IMR-90 (cell line): Measurements from ENCODE around the gene MYL11. TPM values are rescaled to one million over a fixed set of nuclear protein-coding genes. Genes with fewer than 3 reads are reported as not detected.
"Not testable (repeated sequence)": the region's sequence is repeated elsewhere in the genome, so short reads cannot be mapped to it uniquely, and the experiment has no call there.

Source experiments
- ATAC-seq: fragments of 200-7000 bp; cut with Tn5 transposase; 2 replicates; pipeline ENCODE4 v1.9.1; 2020; ENCODE audit warnings: low read depth, mild to moderate bottlenecking, moderate library complexity
- BruUV-seq: library from RNA; stranded (reverse); fragments of 400-500 nt; replicated peaks from 2 replicates; lab custom pipeline; 2021; lab: Mats Ljungman, UMichigan
- CTCF ChIA-PET: fragments of 300-600 bp; formaldehyde crosslinking; extraction: SDS; loops from one replicate; lab custom pipeline; 2021; ENCODE audit warnings: antibody characterized with exemption; lab: Yijun Ruan, JAX
- POLR2A ChIA-PET: fragments of 300-600 bp; sonication (Branson Sonifier 250); formaldehyde crosslinking; loops from one replicate; lab custom pipeline; 2022; ENCODE audit warnings: antibody characterized with exemption; ENCODE audit not compliant: unreplicated experiment; lab: Charles Lee
- DNase-seq: peaks from one replicate; pipeline ENCODE4 v3.0.0; 2013
- H2AFZ ChIP-seq: replicated peaks from 2 replicates; pipeline ENCODE3; 2013; ENCODE audit warnings: low read length, mild to moderate bottlenecking; ENCODE audit not compliant: poor library complexity
- H2AK5ac ChIP-seq: 2 replicates; pipeline ENCODE4 v1.6.1; 2013; ENCODE audit warnings: low read depth, low read length, inconsistent platforms
- H2AK9ac ChIP-seq: replicated peaks from 2 replicates; pipeline ENCODE3; 2013; ENCODE audit warnings: mild to moderate bottlenecking, low read depth, low read length, moderate library complexity; ENCODE audit not compliant: poor library complexity
- H2BK120ac ChIP-seq: 2 replicates; pipeline ENCODE4 v1.6.1; 2013; ENCODE audit warnings: low read depth, low read length, inconsistent platforms
- H2BK15ac ChIP-seq: 3 replicates; pipeline ENCODE4 v1.6.1; 2013; ENCODE audit warnings: low read depth, low read length, inconsistent platforms
- H2BK20ac ChIP-seq: 2 replicates; pipeline ENCODE4 v1.6.1; 2013; ENCODE audit warnings: low read depth, mild to moderate bottlenecking, inconsistent platforms, low read length, moderate library complexity
- H2BK5ac ChIP-seq: 2 replicates; pipeline ENCODE4 v1.6.1; 2013; ENCODE audit warnings: mild to moderate bottlenecking, low read depth, low read length, inconsistent platforms; ENCODE audit not compliant: poor library complexity, severe bottlenecking
- H3K14ac ChIP-seq: replicated peaks from 2 replicates; pipeline ENCODE4 v1.6.1; 2013; ENCODE audit warnings: low read depth, low read length, inconsistent platforms
- H3K18ac ChIP-seq: 2 replicates; pipeline ENCODE4 v1.6.1; 2013; ENCODE audit warnings: low read depth, low read length, control low read depth
- H3K23ac ChIP-seq: 2 replicates; pipeline ENCODE4 v1.6.1; 2013; ENCODE audit warnings: low read depth, low read length, inconsistent platforms
- H3K27ac ChIP-seq: 2 replicates; pipeline ENCODE4 v1.5.1; 2013; ENCODE audit warnings: mild to moderate bottlenecking, control low read depth, low read length; ENCODE audit not compliant: insufficient read depth
- H3K27me3 ChIP-seq: 2 replicates; pipeline ENCODE4 v1.6.1; 2013; ENCODE audit warnings: low read length; ENCODE audit not compliant: control insufficient read depth, insufficient read depth
- H3K36me3 ChIP-seq: 2 replicates; pipeline ENCODE4 v1.6.1; 2013; ENCODE audit warnings: low read length, mixed read lengths; ENCODE audit not compliant: control insufficient read depth, insufficient read depth
- H3K4ac ChIP-seq: 2 replicates; pipeline ENCODE4 v1.6.1; 2013; ENCODE audit warnings: low read depth, low read length, inconsistent platforms
- H3K4me1 ChIP-seq: 2 replicates; pipeline ENCODE4 v1.6.1; 2013; ENCODE audit warnings: low read length, mixed read lengths; ENCODE audit not compliant: control insufficient read depth, insufficient read depth
- H3K4me2 ChIP-seq: 2 replicates; pipeline ENCODE4 v1.6.1; 2013; ENCODE audit warnings: low read depth, mild to moderate bottlenecking, control low read depth, low read length, moderate library complexity
- H3K4me3 ChIP-seq: 2 replicates; pipeline ENCODE4 v1.5.1; 2013; ENCODE audit warnings: low read depth, mild to moderate bottlenecking, control low read depth, low read length, moderate library complexity; ENCODE audit not compliant: insufficient read depth
- H3K56ac ChIP-seq: 2 replicates; pipeline ENCODE4 v1.6.1; 2013; ENCODE audit warnings: low read length, inconsistent platforms; ENCODE audit not compliant: insufficient read depth; ENCODE audit errors: extremely low read depth
- H3K79me1 ChIP-seq, 2 experiments: 2 replicates each; pipeline ENCODE4 v1.6.1; 2013; ENCODE audit warnings: low read length in 2 of 2, inconsistent platforms in 1 of 2, low read depth in 1 of 2
- H3K9ac ChIP-seq: 2 replicates; pipeline ENCODE4 v1.6.1; 2013; ENCODE audit warnings: low read depth, low read length, control low read depth
- H3K9me1 ChIP-seq: 2 replicates; pipeline ENCODE4 v1.6.1; 2013; ENCODE audit warnings: low read length, inconsistent platforms; ENCODE audit not compliant: insufficient read depth
- H3K9me3 ChIP-seq: 2 replicates; pipeline ENCODE4 v1.6.1; 2013; ENCODE audit warnings: low read length; ENCODE audit not compliant: control insufficient read depth, insufficient read depth
- H4K20me1 ChIP-seq: 2 replicates; pipeline ENCODE4 v1.6.1; 2013; ENCODE audit warnings: low read length, inconsistent platforms; ENCODE audit not compliant: insufficient read depth
- H4K5ac ChIP-seq: 2 replicates; pipeline ENCODE4 v1.6.1; 2013; ENCODE audit warnings: mild to moderate bottlenecking, low read depth, low read length, control low read depth
- H4K8ac ChIP-seq, 2 experiments: 2 replicates each; pipeline ENCODE4 v1.6.1; 2013; ENCODE audit warnings: low read depth in 2 of 2, low read length in 2 of 2, control low read depth in 1 of 2, inconsistent platforms in 1 of 2
- H4K91ac ChIP-seq: 2 replicates; pipeline ENCODE4 v1.6.1; 2013; ENCODE audit warnings: low read depth, low read length, inconsistent platforms; ENCODE audit not compliant: insufficient read depth
- WGBS, 2 experiments: methylation state at CpG; one replicate each; pipeline versions ENCODE4 v1.1.5 to v1.1.7; 2013; ENCODE audit warnings: missing lambda C conversion rate in 2 of 2; ENCODE audit not compliant: insufficient read length in 1 of 2; ENCODE audit errors: extremely low coverage in 2 of 2; 5-methylcytosine and 5-hydroxymethylcytosine counted together
- dilution Hi-C: fragments of 300-500 bp; cut with HindIII; formaldehyde crosslinking; loops from one replicate; pipeline ENCODE4 v1.14.3; 2018; ENCODE audit warnings: low sequenced_read_pairs; ENCODE audit not compliant: unreplicated experiment
- in situ Hi-C: fragments of 300-500 bp; cut with MboI; formaldehyde crosslinking; loops from 3 replicates; pipeline ENCODE4 v1.14.3; 2019; ENCODE audit warnings: low sequenced_read_pairs, inconsistent platforms, mixed read lengths
- intact Hi-C: fragments of 100-400 bp; cut with micrococcal nuclease; formaldehyde crosslinking; loops from 2 replicates; pipeline ENCODE4 v1.10.0; 2022
- polyA plus RNA-seq, 3 experiments: library from polyadenylated mRNA; depleted of rRNA; stranded (reverse); fragments of >200 nt; gene quantifications; 2 replicates each; pipeline ENCODE4 v1.2.3, GENCODE V29; 2012; ENCODE audit warnings: low replicate concordance in 1 of 3
- total RNA-seq: library from RNA; depleted of rRNA; stranded (reverse); fragments of >200 nt; gene quantifications from 2 replicates; pipeline ENCODE4 v1.2.3, GENCODE V29; 2012

The MYL11 gene
- total and polyA plus RNA-seq, 2 of the 4 experiments (the other 2 are of a cell fraction): 1.1 TPM; not detected in 1

- H4K91ac ChIP-seq, H3K56ac ChIP-seq, intact Hi-C loops, POLR2A ChIA-PET, in situ Hi-C loops, H4K5ac ChIP-seq, DNase-seq, H3K9me3 ChIP-seq, H3K4me2 ChIP-seq, H3K14ac ChIP-seq, H3K9me1 ChIP-seq, H2BK20ac ChIP-seq, H3K18ac ChIP-seq, H3K27ac ChIP-seq, H3K4ac ChIP-seq, H2BK5ac ChIP-seq, ATAC-seq, H3K4me1 ChIP-seq, H4K20me1 ChIP-seq, H3K27me3 ChIP-seq, H3K9ac ChIP-seq, H2BK120ac ChIP-seq, BruUV-seq, CTCF ChIA-PET, dilution Hi-C loops, H2AK5ac ChIP-seq, H3K4me3 ChIP-seq, H3K23ac ChIP-seq, H2AFZ ChIP-seq, H2BK15ac ChIP-seq, H2AK9ac ChIP-seq, H4K8ac ChIP-seq: not testable (repeated sequence)
- Histone ChIP-seq H3K36me3 (peaks cover 12% of the 10 kb centered on the region; the same call in 1 of the 2 replicates), H3K79me1 (peaks cover 0 to 52% of the 10 kb centered on the region in 2 experiments)
- WGBS, 2 experiments: no CpG with 5 or more reads among the region's 4 CpGs
These were observed 22.0 kb downstream of the MYL11 start for GRCh38 chr16:30396627-30397026.
